Measurements from ENCODE around the gene ELOVL6.
"Not testable (repeated sequence)": the region's sequence is repeated elsewhere in the genome, so short reads cannot be mapped to it uniquely, and the experiment has no call there.

- not testable (repeated sequence) for TF ChIP-seq FOS (IDR thresholded peaks at IDR 0.05; ENCODE audit: borderline replicate concordance, extremely low read depth, insufficient read length); EZH2 (IDR thresholded peaks at IDR 0.05; ENCODE audit: borderline replicate concordance, control insufficient read depth, low read depth, low read length); TCF12 (IDR thresholded peaks at IDR 0.05; ENCODE audit: low read depth, low read length); CTCF (IDR thresholded peaks at IDR 0.05 in 2 of 3, conservative IDR thresholded peaks at IDR 0.05 in 1 of 3; ENCODE audit: control insufficient read depth in 2 of 3, extremely low read depth in 1 of 3, insufficient read depth in 1 of 3, low read depth in 3 of 3, low read length in 3 of 3); MTA2 (IDR thresholded peaks at IDR 0.05; ENCODE audit: low read depth); POLR2AphosphoS5 (IDR thresholded peaks at IDR 0.05; ENCODE audit: low read length); SPI1 (IDR thresholded peaks at IDR 0.05; ENCODE audit: borderline replicate concordance, insufficient read depth, low read depth, low read length); SIX5 (IDR thresholded peaks at IDR 0.05; ENCODE audit: low read depth, low read length, severe bottlenecking); E2F4 (IDR thresholded peaks at IDR 0.05; ENCODE audit: low read depth, low read length); HDAC6 (IDR thresholded peaks at IDR 0.05; ENCODE audit: unreplicated experiment); RAD21 (IDR thresholded peaks at IDR 0.05; ENCODE audit: insufficient read depth, low read depth, low read length)
Measured at GRCh38 chr4:110193287-110193686, 5.1 kb downstream of the ELOVL6 start.
